Pulmonary artery endothelial cell (primary cell): Measurements from ENCODE around the gene SIPA1L3. TPM values are rescaled to one million over a fixed set of nuclear protein-coding genes. Genes with fewer than 3 reads are reported as not detected.
"Not testable (repeated sequence)": the region's sequence is repeated elsewhere in the genome, so short reads cannot be mapped to it uniquely, and the experiment has no call there.

ENCODE experiments used
- DNase-seq: peaks from one replicate; pipeline ENCODE4 v3.0.0-alpha.2; 2011; ENCODE audit warnings: low read depth, low spot score
- total RNA-seq: library from RNA; depleted of rRNA; stranded (reverse); fragments of >200 nt; gene quantifications from 2 replicates; pipeline ENCODE4 v1.2.3, GENCODE V29; 2014

SIPA1L3 gene
- total RNA-seq, 1 donor from 2014 or later, result 9.7 TPM

DNA sequence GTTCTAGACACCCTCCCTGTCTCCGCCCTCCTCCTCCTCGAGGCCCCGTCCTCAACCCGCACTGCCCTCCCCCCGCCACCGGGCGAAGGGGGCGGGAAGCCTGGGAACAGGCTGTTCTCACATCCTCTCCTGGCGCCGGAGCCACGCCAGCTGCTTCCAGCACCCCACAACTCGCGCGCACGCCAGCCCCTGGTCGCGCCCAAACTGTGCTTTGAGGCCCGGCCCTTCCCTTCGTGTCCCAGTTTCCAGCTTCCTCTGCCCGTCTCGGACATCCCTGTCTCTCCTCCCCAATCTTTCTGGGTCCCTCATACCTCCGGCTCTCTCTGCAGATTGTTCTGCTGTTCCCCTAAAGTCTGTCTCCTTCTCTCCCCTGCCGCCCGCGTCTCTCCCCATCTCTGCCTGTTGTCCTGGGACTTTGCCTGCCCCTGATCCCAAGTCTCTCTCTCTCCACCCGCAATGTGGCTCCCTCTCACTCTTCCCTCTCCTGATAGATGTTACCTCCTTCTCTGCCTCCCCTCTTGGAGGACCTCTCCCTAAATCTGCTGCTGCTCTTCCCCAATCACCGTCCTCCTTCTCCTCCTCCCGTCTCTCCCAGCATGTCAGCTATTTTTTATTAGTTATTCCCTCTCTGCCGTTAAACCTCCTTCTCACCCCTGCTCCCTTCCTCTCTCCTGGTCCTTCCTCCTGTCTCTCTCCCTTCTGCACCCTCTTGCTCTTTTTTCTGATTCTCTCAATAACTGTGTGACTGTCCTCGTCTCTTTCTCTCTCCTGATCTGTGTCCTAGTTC lies 302.9 kb downstream of the SIPA1L3 start:
- no peak for DNase-seq

DNA sequence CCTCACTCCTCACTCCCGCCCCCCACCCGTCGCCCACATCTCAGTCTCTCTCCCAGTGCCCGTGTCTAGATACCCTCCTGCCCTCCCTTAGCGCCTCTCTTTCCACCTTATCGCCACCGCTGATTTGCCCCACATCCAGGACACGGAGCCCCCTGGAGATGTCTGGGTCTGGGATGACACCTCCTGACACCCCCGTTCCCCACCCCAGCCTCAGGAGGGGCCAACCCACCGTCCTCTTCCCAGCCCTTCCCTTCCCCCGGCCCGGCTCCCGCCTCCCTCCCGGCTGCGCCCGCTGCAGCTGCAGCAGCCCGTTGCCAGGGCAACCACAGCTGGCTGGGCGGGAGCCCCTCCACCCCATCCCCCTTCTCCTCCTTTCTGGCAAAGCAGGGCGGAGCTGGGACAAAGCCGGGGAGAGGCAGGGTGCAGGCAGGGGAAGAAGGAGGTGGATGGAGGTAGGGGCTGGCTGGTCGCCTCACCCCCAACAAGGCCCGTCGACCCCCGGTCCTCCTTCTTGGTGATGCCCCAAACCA lies 303.5 kb downstream of the SIPA1L3 start:
- no peak for DNase-seq

DNA sequence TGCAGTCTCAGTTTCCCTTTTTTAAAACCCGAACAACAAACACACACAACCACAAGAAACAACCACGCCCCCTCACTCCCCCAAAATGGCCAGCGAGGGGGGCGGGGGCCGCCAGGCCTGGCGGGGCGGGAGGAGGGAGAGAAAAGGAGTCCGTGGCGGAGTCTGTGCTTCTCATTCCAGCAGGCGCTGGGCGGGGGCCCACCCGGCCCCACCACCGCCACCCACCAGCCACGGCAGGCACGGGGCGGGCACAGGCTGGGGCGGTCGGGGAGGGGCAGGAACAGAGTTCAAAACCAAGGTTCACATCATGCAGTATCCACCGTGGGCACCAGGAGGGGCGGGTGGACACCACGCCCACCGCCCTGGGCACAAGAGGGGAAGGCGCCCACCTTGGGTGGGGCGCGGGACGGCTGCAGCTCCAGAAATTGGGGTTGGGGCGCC lies 304.2 kb downstream of the SIPA1L3 start:
- DNase-seq, result no peak

DNA sequence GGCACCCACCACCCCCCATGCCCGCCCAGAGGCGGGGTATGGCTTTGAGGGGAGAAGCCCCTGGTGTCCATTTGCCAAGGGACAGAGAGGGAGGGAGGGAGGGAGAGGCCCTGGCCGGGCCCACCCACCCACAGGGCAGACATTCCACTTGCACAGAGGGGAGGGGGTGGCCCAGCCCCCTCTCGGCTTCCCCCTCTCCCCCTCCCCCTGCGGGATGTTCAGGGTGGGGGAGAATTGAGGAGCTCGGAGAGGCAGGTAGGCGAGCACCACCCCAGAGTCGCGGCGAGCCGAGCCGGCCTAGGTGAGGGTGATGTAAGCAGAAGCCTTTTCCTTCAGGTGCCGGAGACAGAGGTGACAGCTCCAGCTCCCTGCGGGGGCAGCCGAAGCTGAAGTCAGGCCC lies 304.8 kb downstream of the SIPA1L3 start:
- DNase-seq, result no peak

DNA sequence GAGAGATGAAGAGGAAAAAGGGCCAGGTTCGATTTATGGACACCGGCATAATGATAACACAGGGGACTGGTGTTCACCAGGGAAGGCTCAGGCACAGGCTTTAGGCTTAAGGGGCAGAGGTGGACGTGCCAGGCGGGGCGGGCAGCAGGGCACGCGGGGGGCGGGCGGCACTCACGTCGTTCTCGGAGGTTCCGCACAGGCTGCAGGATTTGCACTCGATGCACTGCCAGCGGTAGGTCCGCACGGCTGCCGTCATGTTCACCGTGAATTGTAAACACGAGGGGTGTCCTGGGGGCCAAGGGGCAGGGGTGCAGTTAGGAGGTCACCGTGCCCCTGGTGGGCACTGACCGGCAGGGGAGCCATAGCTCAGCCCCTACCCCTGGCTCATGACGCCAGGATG lies 306.5 kb downstream of the SIPA1L3 start:
- DNase-seq, result no peak

DNA sequence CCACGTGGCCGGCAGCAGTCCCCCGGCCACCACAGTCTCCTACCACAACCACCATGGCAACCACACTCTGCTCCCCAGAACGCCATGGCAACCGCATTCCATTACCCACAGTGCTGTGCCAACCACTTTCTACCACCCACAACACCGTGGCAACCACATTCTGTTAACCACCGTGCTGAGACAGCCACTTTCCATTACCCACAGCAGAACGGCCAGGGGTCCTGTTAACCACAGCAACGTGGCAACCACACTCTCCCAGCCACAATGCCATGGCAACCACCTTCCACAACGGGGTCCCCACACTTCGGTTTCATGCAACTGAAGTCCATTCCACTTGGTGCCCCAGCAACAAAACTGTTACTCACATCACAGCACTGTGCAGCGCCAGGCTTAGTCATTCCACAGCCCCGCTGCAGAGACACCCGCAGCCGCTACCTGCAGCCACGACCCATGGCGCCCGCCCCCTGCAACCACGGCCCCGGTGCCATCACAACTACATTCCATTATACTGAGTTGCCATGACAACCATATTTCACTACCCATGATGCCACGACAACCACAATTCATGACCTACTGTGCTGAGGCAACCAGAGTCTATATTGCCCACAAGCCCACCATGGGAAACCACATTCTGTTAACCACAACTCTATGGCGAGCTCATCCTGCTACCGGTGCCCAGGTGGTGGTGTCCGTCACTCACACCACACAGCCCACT lies 307.1 kb downstream of the SIPA1L3 start:
- DNase-seq, result no peak

DNA sequence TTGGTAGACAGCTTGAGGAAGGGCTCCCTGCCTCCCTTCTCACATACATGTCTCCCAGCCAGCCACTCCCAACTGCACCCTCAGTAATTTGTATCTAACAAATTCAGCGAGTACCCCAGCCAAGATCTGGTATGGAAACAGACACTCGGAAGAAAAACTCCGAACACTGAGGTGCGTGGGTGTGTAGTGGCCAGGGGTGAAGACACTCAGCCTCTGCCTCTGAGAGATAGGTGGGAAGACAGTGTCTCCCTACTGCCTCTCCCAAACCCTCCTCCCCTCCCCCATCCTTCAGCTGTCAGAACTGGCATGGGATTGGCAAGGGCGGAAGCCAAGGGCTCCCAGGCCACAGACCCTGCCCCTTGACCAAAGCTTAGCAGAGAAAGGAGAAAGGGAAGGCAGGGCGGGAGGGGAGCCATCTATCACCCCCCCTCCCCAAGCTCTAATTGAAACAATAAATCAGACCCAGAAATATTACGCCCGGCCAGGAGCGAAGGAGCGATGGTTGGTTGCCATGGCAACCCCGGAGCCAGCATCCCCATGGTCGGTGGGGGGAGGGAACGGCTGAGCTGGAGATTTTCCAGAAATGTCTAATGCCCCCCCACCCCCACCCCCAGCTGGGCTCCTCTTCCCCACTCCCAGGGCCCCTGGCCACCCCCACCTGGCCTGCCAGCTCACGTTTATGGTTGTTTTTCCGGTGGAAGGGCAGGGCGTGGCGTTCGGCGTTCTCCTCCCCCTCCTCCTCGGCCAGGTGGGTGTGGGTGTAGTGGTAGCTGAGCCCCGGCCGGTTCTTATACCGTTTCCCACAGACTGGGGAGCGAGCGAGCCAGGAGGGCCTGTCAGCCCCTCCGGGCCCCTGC lies 310.0 kb downstream of the SIPA1L3 start:
- no peak for DNase-seq

DNA sequence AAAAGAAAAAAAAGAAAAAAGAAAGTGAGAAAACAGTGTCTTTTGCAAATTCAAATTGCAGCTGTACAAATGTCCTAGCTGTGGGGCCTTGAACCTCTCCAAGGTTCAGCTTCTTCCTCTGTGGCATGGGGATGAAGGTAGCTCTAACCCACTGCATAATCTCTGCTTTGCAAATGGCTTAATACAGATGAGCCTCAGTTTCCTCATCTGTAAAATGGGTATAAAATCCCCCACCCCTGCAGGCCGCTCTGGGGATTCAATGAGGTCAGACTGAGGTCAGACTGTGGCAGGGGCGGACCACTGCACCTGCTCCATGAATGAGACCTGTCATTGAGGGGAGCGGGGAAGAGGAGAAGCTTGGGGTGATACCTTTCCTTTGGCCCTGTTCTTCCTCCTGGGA lies 311.2 kb downstream of the SIPA1L3 start:
- no peak for DNase-seq

DNA sequence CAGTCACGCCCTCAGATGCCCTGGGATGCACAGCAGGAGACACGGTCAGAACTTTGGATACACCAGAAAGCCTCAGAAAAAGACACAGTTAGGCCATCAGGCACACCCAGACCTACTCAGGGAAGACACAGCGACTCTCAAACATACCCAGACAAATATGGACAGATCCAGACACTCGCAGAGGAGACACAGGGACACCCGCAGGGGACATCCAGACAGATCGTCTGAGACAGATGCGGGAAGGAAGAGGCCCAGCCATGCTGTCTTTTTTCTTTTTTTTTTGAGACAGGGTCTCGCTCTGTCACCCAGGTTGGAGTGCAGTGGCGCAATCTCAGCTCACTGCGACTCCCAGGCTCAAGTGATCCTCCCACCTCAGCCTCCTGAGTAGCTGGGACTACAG lies 312.2 kb downstream of the SIPA1L3 start:
- DNase-seq, result no peak

DNA sequence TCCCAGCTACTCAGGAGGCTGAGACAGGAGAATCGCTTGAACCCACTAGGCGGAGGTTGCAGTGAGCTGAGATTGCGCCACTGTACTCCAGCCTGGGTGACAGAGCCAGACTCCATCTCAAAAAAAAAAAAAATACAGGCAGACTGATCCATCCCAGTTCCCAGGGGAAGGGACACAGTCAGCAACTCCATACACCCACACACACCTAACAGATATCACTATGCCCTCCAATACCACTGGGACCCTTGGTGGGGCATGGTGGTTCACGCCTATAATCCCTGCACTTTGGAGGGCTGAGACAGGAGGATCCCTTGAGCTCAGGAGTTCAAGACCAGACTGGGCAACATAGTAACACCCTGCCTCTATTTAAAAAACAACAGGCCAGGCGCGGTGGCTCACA lies 314.4 kb downstream of the SIPA1L3 start:
- no peak for DNase-seq

DNA sequence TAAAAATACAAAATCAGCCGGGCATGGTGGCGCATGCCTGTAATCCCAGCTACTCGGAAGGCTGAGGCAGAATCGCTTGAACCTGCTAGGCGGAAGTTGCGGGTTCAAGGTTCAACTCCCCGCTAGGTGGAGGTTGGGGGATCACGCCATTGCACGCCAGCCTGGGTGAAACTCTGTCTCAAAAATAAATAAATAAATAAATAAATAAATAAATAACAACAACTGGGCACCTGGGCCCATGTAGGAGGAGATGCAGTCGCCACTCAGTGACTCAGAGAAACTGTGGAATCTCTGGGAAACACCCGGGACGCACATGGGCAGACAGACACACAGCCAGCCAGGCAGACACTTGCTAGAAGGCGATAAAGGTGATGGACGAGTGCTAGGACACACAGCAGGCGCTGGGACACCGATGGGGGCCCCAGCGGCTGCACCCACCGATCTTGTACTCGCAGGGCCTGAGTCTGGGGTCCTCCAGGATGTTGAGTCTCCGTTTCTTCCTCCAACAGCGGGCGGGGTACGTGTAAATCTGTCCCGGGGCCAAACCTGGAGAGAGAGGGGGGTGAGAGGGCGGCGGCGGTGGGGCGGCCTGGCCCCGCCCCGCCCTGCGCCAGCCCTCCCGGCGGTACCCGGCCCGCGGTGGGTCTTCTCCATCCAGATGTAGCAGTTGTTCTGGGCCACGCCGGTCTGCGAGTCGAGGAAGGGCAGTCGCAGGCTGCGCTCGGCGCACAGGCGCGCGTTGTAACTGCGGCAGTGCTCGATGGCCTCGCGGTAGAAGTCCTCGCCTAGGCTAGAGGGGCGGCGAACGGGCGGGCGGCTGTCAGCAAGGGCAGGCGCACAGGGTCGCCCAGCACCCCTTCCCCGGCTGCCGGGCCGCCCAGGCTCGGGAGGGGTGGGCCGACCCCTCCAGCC lies 315.2 kb downstream of the SIPA1L3 start:
- DNase-seq, result no peak

DNA sequence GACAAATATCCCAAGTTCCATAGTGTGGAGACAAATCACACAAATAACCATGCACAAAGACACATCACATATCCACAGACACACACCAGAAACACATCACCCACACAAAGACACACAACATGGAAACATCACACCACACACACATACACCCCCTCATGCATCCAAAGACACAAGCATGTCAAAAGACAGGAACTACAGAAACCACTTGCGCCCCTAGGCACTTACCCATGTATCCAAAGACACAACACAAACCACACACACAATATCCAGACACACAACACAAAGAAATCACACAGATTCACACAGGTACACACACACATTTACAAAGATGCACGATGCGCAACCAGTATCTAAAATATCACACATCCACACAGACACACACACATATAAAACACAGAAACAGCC lies 316.1 kb downstream of the SIPA1L3 start:
- DNase-seq, result no peak

DNA sequence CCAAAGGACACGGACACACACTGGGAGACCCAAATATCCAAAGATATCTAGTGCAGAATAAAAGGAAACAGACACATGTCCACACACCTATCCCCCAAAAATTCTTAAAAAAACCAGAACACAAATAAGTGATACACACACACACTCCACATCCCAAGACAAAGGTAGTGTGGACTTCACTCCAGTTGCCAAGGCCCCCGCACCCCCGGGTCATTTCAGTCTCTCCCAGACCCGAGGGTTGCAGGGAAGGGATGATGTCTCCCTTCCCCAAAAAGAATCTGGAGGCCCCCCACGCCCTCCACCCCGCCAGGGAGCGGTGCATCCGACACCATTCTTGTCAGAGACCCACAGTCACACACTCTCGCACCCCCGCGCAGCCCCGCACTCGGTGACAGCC lies 316.6 kb downstream of the SIPA1L3 start:
- no peak for DNase-seq

DNA sequence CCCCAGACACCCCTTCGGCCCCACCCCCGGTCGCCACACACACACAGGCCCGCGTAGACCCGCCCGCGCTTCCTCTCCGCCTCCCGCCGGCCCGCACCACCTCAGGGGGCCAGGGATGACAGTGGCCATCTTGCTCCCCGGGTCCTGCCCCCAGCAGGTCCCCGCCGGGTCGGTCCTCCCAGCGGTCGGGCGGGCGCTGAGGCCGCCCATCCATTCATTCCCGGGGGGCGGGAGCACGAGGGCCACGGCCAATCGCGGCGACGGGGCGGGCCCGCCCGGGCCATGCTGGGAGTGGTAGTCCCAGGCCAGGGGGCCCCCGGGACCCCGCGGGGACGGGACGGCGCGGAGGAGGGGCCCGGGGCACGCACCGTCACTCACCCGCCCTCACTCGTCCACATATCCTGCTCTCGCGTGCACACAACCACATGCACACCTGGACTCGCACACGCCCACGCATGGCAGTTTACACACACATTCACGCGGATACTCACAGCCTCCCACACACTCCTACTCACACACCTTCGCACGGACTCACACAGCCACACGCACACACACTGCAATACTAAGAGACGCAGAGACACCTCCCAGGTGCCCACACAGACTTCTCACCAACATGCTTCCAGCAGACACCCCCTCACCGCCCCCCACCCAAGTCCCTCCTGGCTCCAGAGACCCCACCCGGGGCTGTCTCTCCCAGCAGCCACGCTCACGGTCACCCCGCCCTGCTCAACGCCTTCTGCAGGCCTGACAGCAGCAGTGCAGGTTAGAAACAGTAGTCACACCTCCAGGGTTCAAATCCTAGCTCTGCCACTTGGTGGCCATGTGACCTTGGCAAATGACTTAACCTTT lies 317.2 kb downstream of the SIPA1L3 start, which contains the start of gene DPF1:
Gene DPF1 (minus strand): TSS at position 209 of the 849 bp plus-strand sequence. CDS start 80 bp downstream, at position 129.
- no peak for DNase-seq

DNA sequence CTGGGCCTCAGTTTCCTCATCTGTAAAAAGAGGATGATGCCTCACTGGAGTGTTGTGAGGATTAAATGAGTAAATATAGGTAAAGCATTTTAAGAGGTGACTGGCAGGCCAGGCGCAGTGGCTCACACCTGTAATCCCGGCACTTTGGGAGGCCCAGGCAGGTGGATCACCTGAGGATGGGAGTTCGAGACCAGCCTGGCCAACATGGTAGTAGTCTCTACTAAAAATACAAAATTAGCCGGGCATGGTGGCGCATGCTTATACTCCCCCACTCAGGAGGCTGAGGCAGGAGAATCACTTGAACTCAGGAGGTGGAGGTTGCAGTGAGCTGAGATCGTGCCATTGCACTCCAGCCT lies 317.8 kb downstream of the SIPA1L3 start:
- DNase-seq, result not testable (repeated sequence)

DNA sequence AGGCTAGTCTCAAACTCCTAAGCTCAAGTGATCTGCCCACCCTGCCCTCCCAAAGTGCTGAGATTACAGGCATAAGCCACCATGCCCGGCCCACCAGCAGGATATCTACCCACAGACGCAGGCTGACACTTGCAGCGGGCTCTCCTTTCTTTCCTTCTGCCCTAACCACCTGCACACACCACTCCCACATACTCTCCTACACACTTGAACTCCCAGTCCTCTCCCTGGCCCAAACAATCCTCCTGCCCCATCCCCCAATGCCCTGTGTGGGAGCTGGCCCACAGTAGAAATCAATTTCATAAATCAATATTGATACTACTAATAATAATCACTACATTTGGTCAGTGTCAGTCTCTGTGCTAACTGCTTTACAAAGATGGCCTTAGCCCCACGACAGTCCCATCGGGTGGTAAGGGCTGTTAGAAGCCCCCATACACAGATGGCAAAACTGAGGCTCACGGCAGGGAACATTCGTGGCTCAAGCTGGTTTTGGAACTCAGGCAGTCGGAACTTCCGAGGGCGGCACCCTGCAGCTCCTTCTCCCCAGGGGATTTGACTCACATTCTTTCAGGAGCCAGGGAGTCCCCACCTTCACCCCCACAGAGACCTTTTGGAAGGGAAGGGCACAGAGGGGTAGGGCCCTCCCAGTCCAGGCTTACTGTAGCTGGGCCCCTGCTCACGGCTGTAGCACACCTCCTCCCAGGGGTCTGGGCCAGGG lies 320.4 kb downstream of the SIPA1L3 start:
- DNase-seq, result no peak

DNA sequence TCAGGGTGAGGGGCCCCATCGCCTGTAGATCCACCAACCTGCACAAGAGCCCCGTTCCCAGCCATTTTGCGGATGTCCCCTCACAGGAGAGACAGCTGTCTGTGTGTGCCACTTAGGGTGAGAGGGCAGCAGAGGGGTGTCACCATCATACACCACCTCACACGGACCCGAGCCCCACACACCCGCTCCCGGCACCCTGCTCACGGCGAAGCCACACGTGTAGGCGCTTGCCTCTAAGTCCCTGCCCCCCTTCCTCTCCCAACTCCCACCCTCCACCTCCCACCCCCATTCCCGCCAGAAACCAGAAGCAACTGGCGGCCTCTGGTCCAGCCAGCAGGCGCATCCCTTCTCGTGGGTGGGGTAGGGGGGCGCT lies 321.0 kb downstream of the SIPA1L3 start:
- no peak for DNase-seq

DNA sequence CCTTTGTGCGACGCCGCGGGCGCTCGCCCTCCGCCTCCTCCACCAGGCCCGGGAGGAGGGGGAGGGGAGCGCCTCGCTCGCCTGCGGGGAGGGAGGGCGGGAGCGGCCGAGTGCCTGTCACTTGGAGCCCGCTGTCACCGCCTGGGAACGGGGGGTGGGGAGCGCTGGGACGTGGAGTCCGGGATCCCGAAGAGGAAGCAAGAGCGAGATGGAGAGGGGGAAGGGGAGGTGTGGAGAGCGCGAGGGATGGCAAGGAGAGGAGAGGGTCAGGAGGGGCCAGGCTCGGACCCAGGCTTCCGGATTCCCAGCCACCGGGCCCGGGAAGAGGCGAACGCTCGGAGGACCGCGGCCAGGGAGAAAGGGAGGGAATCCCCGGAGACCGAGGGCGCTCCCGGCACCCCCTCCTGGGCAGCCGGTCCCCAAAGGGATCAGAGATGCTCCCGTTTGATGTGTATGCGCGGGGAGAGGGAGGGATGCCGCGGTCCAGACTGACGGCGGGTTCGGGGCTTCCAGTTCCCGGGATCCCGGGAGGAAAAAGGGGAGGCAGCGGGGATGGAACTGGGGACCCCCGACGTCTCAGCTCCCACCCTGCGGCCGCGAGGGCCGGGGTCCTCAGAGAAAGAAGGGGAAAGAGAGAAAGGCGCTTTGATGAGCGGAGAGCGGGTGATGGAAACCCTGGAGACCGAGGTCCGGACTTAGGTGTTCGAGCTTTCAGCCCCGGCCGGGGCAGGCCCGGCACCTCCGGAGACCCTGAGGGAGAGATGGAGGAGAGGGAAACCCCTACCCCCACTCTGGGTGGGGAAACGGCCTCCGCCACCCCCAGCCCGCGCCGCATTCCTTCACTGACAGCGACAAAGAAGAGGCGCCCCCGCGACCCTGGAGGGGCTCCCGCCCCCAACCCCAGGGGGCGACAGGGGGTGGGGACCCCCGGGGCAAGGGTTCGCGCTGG lies 321.8 kb downstream of the SIPA1L3 start:
- no peak for DNase-seq
